Measurements from ENCODE around the gene UPP1.
"Not testable (repeated sequence)": the region's sequence is repeated elsewhere in the genome, so short reads cannot be mapped to it uniquely, and the experiment has no call there.

UPP1 gene

DNA sequence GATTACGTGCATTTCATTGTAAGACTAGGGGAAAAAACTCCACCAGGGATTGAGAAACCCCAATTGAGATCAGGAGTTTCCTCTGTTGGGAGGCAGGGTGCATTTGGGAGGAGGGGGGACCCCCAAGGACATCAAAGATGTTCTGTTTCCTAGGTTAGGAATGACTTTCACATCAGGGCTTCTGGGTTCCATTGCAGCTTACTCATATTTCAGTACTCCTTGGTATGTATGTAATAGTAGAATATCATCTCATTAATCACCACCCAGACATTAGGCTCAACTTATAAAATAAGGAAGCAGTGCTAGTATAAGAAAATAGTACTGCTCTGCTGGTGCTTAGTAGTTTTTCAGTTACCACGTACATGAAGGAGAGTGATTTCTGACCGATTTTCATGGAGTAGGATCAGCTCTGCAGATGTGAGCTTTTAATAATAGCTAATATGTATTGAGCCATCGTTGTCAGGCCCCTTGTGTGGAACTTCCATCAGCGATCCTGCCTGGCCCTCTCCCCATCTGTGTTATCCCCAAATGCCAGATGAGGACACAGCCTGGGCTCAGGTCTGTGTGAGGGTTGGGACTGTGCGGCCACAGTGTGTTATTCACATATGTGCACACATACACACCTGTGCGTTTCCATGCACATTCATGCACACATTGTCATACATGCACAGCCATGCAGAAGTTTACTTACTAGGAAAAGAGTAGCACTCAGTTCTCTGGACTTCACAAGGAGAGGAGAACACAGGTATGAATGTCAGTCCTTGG lies 23.5 kb downstream of the UPP1 start:
- no peak for DNase-seq

DNA sequence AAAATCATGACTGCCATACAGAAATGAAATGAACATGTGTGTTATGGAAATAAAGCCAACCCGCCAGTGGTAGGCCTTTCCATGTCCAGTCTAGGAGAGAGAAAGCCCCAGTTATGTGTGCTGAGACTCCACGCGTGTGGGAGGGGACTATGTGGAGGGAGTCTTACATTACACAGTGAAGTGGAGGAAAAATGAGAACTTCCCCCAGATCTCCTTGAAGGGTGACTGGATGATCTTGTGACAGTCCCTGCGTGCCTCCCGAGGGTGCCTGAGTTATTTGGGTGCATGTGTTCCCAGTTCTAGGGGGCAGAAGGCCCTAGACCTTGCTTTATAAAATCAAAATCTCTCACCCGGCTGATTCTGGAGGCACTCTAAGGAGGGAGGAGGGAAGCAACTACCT lies 24.2 kb downstream of the UPP1 start:
- no peak for DNase-seq

DNA sequence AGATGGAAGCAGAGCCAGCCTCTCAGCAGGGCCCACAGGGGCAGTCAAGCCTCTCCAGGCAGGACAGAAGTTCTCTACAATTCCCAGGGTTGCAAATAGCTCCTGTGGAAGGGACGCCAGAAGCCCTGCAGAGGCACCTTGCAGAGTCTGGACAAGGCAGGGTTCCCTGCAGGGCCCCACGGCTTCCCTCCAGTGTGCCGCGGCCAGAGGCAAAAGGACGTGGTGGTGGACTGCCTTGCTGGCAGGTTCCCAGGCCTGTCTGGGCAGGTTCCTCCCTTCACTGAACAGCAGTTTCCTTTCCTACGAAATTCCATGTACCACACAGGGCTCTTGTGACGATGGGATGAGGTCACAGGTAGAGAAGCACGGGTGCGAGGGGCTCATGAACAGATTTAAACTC lies 25.1 kb downstream of the UPP1 start:
- DNase-seq: no peak

DNA sequence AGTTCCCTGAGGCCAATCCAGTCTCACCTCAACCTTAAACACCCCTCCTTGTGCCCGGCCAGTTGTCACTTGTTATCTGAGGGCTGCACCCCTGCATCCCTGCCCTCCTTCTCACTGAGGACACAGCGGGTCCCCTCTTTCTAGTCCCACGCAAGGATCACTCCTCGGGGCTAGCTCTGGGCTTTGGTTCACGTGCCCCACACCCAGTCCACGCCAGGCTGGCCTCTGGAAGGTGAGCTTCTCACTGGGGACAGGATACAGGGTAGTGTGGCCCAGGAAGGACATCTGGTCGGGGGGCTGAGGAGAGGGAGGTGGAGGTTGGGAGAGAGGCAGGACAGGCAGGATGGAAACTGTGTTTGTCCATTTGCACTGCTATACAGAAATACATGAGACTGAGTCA lies 25.5 kb downstream of the UPP1 start:
- no peak for DNase-seq

DNA sequence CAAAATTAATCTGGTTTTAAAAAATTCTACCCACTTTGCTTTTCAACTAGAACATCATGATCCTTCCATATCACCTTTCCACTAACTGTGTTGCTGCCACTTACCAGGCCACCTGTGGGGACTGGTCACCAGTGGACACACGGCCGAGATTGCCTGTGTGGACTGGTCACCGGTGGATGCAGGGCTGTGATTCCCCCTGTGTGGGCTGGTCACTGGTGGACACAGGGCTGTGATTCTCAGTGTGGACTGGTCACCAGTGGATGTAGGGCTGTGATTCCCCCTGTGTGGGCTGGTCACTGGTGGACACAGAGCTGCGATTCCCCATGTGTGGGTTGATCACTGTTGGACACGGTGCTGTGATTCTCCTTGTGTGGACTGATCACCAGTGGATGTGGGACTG lies 27.0 kb downstream of the UPP1 start:
- DNase-seq: no peak

DNA sequence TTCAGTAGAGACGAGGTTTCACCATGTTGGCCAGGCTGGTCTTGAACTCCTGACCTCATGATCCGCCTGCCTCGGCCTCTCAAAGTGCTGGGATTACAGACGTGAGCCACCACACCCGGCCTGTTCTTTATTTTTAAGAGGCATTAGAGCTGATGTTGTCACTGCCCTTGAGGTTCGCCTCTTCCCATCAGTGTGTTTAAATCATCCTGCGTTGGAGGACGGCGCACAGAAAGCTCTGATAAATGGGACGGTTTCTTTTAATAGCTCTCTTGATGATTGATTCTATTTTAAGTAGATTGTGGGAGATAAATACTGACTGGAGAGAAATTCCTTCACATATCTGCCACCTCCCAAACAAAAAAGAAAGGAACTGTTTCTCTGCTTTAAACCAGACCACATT lies 29.0 kb downstream of the UPP1 start:
- DNase-seq: no peak

DNA sequence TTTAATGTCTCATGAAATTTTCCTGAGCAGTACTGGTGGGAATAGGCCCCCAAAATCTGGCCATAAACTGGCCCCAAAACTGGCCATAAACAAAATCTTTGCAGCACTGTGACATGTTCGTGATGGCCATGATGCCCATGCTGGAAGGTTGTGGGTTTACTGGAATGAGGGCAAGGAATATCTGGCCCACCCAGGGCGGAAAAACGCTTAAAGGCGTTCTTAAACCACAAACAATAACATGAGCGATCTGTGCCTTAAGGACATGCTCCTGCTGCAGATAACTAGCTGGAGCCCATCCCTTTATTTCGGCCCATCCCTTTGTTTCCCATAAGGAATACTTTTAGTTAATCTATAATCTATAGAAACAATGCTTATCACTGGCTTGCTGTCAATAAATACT lies 31.5 kb downstream of the UPP1 start:
- not testable (repeated sequence) for DNase-seq

DNA sequence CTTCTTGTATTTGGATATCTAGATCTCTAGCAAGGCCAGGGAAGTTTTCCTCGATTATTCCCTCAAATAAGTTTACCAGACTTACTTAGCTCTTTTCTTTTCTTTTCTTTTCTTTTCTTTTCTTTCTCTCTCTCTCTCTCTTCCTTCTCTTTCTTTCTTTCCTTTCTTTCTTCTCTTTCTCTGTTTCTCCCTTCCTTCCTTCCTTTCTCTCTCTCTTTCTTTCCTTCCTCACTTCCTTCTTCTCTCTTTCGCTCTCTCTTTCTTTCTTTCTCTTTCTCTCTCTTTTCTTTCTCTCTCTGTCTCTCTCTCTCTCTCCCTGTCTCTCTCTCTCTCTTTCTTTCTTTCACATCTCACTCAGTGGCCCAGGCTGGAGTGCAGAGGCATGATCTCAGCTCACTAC lies 37.0 kb downstream of the UPP1 start:
- DNase-seq: no peak

DNA sequence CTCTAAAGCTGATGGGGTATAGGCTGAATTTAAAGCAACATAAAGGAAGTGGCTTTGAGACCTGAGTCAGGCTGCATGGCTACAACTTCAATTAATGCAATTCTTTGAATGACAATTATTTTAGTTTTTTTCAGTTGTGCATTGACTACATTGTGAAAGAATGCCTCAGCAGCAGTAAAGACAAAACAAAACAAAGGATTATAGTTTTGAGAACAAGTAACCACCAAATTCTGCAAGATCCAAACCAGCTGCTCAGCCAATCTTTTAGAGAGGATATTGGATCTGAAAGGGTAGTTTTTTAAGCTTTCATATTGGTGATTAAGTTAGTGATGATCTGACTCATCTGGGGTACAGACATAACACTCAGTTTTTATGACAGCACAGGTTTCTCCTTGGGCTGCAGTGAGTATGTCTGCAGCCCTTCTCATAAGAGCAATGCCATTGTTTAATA lies 41.6 kb downstream of the UPP1 start:
- DNase-seq: no peak

DNA sequence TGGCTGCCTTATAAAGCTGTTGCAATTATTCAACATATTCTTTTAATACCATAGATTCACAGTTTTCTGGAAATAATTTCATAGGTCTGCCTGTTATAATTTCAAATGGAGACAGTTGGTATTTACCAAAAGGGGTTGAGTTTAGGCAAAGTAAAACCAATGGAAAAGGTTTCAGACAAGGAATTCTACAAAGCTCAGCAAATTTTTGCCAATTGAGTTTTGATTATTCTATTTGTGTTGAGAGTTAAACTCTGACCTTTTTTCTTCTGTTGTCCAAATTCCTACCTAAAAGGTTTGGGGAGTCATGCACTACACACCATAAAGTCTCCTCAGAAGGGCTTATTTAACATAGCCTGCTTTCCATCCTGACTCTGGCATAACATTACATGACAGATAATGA lies 43.7 kb downstream of the UPP1 start:
- no peak for DNase-seq

DNA sequence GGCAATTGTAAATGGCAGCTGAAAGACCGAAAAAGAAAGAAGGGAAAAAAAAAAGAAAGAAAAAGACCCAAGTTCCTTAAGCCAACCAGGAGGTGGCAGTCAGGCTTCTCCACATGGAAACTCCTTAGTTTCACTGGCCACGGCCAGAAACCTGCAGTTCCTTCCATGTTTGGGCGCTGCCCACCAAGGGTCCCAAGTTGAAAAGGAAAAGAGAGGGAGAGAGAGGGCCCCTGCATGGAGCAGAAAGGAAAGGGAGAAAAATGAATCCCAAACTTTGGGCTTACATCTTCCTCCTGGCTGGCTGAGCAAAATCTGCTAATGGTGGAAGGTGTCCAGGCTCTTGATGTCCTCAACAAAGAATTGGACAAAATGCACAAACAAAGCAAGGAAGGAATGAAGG lies 50.4 kb downstream of the UPP1 start:
- DNase-seq: no peak

DNA sequence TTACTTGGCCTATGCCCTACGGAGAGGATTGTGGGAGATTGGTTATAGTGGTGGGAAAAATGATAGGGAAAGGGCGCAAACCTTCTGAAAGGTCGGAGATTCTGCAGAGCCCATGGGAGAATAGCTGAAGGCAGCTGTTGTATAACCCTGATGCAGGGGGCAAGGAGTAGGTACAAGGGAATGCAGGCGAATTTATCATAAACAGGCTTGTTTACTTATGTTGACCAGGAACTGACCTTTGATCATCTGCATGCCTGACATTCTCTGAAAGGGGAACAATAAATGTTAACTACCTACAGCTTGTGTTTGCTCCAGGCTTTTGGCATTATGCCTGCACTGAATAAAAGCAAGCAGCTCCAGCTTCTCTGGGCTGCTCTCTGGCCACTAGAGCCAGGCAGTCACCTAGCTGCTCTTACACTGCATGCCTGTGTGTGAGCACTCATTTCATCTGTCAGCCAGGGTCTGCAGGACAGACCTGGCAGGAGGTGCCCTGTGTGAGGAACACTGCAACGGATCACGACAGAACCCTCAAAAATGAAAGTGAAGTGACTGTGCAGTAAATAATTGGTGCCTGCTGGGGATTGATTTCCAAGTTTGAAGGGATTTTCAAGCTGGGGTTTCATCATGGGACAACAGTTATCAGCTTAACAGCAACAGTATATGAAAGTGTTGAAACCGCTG lies 51.1 kb downstream of the UPP1 start:
- no peak for DNase-seq

DNA sequence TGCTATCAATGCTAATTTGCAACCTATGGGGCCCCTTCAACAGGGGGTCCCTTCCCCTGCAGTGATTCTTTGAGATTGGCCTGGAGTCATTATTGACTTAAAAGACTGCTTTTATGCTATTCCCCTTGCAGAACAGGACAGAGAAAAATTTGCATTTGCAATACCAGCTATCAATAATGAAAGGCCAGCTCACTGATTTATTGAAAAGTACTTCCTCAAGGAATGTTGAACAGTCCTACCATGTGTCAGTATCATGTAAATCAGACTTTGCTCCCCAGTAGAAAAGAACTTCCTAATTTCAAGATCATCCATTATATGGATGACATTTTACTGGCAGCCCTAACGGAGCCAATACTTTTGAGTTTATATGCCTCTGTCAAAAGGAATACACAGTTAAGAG lies 52.5 kb downstream of the UPP1 start:
- DNase-seq: no peak

DNA sequence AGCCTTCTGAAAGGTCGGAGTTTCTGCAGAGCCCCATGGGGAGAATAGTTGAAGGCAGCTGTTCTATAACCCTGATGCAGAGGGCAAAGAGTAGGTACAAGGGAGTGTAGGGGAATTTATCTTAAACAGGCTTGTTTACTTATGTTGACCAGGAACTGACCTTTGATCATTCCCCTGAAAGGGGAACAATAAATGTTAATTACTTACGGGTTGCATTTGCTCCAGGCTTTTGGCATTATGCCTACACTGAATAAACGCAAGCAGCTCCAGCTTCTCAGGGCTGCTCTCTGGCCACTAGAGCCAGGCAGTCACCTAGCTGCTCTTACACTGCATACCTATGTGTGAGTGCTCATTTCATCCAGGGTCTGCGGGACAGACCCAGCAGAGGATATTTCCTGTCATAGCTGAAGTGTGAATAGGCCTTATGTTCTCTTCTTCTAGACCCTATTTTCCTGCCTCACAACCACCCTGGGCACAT lies 55.3 kb downstream of the UPP1 start:
- DNase-seq: no peak

DNA sequence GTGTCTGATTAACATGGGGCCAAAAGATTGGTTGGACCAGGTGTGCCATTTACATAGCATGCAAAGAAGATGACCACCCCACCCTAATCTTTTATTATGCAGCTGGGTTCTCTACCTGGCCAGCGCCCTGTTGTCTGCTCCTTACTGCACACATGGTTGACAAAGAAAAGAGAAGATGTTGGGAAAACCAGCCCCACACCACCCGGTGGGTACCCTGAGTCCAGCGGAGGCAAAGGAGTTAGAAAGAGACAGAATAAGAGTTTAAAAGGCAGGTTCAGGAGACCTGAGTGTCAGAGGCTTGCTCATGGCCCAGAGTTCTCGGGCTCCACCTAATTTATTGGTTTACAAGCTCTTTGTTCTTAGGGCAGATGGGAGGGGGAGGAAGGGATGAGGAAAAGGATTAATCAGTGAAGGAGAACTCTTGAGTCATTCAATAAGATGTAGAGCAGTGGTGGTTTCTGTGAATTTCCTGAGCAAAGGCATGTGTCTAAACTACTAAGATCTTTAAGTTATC lies 58.1 kb downstream of the UPP1 start:
- DNase-seq: no peak

DNA sequence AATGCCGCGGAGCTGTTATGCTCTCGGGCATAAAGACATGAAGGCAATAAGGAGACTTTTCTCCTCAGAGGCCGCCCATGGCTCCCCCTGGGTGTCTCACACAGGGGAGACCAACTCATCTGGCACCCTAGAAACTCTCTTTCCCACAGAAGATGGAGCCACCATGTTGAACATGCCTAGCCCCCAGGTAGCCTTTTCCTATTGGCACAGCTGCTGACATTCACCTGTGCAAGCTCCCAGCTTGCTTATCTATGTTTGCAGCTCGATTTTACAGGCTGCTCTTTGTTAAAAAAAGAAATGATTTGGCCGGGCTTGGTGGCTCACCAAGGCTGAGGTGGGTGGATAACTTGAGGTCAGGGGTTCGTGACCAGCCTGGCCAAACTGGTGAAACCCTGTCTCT lies 58.6 kb downstream of the UPP1 start:
- DNase-seq: not testable (repeated sequence)

DNA sequence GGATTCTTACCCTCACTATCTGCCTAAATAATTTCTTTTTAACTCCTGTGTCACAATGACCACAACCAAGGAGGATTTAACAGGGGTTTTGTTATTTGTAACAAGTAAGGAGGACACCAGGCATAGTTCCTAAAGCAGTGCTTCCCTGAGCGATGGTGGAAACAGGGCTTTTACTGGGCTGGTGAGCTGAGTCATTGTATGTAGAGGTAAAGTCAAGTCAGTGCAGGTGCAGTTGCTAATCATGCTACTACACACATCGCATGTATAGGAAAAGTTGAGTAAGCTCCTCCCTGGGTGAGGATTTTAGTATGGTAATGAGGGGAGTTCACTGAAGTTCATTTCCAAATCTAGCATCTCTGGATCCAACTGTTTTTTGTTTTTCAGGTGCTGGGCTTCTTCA lies 59.2 kb downstream of the UPP1 start:
- DNase-seq: no peak

DNA sequence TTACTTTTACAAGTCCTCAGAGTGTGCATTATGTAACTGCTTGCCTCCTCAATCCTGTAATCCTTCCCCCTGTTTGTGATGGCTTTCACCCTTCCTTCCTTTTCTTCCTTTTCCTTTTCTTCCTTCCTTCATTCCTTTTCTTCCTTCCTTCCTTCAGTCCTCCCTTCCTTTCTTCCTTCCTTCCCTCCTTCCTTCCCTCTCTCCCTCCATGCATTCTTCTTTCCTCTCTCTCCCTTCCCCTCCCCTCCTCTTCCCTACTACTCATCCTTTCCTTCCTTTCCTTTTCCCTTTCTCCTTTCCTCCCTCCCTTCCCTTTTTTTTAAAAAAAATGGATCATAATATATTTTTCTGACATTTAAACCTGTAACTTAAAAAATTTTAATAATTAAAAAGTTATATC lies 60.0 kb downstream of the UPP1 start:
- DNase-seq: no peak

DNA sequence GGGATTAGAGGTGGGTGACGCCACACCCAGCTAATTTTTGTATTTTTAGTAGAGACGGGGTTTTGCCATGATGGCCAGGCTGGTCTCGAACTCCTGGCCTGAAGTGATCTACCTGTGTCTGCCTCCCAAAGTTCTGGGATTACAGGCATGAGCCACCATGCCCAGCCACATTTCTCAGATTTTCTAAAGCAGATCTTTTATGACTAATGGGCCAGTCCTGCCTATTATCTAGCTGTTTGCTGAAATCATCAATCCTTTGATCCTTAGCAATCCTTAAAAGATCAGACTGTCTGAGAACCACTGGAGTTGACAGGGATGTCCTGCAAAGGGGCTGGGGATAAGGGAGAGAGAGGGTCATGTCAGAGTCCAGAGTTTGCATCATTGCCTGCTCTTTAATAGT lies 61.0 kb downstream of the UPP1 start:
- DNase-seq: no peak

DNA sequence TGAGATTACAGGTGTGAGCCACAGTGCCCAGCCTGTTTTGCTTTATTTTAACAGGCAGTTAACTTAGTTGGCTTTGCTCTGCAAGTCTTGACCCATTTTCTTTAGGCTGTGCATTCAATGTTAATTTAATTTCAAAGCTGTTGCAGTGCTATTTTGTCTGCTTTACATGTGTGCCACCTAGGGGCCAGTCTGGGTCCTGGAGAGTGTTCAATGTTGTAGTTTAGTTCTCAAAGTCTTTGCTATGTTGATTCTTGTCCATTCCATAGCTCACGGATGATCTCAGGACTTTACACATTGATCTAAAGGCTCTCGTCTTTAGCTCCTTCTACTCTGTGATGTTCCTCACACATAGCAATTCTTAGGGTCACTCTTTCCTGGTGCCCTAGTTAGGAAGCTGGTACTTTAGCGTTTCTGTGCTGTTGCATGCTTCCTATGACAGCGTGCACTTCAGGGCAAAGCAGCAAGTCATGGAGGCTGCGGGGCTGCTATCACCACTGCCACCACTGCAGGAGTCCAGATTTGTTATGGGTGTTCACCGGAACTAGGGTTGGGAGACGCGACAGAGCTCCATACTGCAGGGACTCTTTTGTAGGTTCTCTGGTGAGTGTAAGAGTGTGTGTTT lies 65.8 kb downstream of the UPP1 start:
- DNase-seq: no peak
